ENCODE measurements around the gene LRPAP1.

Gene LRPAP1

GRCh38 chr4:3481783-3482393 lies 50.3 kb downstream of the LRPAP1 start:
- Histone ChIP-seq H3K27ac (peak overlapping the region; percentile 90 to 92), H3K4me3 (no peak overlapping the region)
- no peak for DNase-seq (ENCODE audit: low spot score)
- TF ChIP-seq, protein P1, sequence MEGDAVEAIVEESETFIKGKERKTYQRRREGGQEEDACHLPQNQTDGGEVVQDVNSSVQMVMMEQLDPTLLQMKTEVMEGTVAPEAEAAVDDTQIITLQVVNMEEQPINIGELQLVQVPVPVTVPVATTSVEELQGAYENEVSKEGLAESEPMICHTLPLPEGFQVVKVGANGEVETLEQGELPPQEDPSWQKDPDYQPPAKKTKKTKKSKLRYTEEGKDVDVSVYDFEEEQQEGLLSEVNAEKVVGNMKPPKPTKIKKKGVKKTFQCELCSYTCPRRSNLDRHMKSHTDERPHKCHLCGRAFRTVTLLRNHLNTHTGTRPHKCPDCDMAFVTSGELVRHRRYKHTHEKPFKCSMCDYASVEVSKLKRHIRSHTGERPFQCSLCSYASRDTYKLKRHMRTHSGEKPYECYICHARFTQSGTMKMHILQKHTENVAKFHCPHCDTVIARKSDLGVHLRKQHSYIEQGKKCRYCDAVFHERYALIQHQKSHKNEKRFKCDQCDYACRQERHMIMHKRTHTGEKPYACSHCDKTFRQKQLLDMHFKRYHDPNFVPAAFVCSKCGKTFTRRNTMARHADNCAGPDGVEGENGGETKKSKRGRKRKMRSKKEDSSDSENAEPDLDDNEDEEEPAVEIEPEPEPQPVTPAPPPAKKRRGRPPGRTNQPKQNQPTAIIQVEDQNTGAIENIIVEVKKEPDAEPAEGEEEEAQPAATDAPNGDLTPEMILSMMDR (IDR thresholded peaks at IDR 0.05), result no peak

GRCh38 chr4:3481113-3481531 lies 51.1 kb downstream of the LRPAP1 start:
- no peak for DNase-seq (ENCODE audit: low spot score)
- Histone ChIP-seq H3K27ac (peak overlapping the region; percentile 15 to 90), H3K4me3 (no peak overlapping the region)
- TF ChIP-seq, protein P1 (IDR thresholded peaks at IDR 0.05), result no peak

DNA sequence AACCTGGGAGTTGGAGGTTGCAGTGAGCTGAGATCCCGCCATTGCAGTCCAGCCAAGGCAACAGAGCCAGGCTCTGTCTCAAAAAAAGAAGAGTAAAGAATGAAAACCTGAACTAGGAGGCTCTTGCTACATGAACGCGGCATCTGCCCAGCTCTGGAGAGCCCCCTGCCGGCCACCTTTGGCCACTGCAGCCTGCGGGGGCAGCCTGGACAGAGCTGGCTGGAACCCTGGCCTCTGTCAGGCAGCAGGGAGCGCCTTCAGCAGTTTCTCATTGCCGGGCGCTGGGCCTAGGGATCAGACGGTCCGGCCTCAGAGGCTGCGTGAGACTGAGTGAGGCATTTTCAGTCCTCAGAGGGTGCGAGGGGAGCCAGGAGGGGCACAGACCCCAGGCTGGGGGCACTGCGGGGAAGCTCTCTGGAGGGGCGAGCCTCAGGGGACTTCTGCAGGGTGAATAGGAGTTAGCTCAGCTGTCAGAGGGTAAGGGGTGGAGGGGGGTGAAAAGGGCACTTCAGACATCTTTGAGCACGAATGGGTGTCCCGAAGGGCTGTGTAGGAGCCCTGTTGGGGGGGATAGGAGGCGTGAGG lies 51.6 kb downstream of the LRPAP1 start:
- peak; percentile 87 for DNase-seq (ENCODE audit: low spot score)
- TF ChIP-seq, protein P1 (IDR thresholded peaks at IDR 0.05), result peak; percentile 99
- peak overlapping the region; percentile 15 to 90 for H3K27ac ChIP-seq
- H3K4me3 ChIP-seq, result no peak overlapping the region

- DNase-seq (ENCODE audit: low spot score), result no peak
- H3K4me3 ChIP-seq, result no peak overlapping the region
- no peak overlapping the region for H3K27ac ChIP-seq
- TF ChIP-seq, protein P1 (IDR thresholded peaks at IDR 0.05), result no peak
Measured at GRCh38 chr4:3479358-3480101, 52.7 kb downstream of the LRPAP1 start.

- TF ChIP-seq, protein P1 (IDR thresholded peaks at IDR 0.05), result no peak
- no peak for DNase-seq (ENCODE audit: low spot score)
- Histone ChIP-seq H3K27ac (no peak overlapping the region), H3K4me3 (no peak overlapping the region)
Measured at GRCh38 chr4:3478446-3479357, 53.5 kb downstream of the LRPAP1 start.

DNA sequence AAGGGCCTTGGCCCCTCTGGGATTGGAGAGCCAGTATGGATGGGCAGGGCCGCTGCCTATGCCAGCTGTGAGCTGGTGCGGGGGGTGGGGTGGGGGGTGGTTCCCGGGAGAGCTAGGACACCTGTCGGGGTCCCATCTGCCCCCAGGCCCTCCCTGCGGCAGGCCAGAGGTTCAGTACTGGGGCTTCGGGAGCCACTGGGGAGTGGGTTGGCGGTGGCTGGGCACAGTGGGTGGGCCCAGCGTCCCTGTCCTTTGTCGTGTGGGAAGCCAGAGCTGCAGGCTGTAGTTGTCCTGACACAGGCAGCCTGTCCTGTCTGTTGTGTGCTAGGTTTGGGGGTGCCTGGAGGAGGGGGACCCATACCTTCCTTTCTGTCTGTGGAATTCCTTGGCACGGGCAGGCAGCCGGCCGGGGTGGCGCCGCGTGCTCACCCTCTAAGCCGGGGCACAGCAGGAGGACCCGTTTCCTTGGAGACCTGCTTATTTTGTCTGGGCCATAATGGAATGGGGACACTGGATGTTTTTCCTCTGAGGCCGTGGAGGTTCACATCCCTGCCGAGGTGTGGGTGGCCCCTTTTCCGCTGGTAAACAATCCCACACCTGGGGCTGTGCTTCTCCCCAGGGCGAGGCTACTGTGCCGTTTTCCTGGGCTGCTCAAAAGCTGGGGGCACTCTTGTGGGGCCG lies 54.3 kb downstream of the LRPAP1 start:
- Histone ChIP-seq H3K4me3 (no peak overlapping the region), H3K27ac (no peak overlapping the region)
- no peak for DNase-seq (ENCODE audit: low spot score)
- TF ChIP-seq, protein P1 (IDR thresholded peaks at IDR 0.05), result no peak

All from coronary artery (tissue), 2 donors.